HG03135 (cell line): ENCODE data around the gene CLIP2.
A peak's percentile ranks its signal among the peaks of the same experiment; 100 is the strongest.

Experiments used
- ATAC-seq: cut with Tn5 transposase; IDR thresholded peaks from one replicate; pipeline ENCODE4 v1.9.1; 2021; ENCODE audit warnings: mild to moderate bottlenecking, moderate library complexity; ENCODE audit not compliant: unreplicated experiment

The CLIP2 gene

DNA sequence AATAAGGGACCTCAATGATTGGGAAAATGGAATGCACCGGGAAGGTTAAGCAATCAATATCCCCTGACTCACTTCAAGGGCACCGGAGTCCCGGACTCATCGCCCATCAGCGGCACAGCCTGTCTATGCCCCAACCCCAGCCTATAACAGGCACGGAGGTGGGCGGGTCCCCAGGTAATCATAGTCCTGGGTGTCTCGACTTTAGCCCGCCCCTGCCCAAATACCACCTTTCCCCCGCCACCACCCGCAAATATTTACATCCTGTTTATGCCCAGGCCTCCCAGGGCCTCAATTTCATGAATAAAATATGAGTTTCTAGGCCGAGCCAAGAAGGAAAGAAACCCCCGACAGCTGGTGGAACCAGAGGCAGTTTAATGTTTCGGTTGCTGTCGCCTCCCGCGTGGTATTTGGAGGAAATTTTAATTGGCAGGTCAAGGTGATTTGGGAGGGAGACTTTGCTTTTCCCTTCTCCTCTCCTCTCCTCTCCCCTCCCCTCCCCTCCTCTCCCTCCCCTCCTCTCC is 19.4 kb upstream of the CLIP2 start:
- peak; percentile 31 for ATAC-seq

- ATAC-seq: no peak
Observed at GRCh38 chr7:74271742-74272141, 17.5 kb upstream of the CLIP2 start.

GRCh38 chr7:74272305-74273038 is 16.7 kb upstream of the CLIP2 start:
- ATAC-seq: peak; percentile 61

DNA sequence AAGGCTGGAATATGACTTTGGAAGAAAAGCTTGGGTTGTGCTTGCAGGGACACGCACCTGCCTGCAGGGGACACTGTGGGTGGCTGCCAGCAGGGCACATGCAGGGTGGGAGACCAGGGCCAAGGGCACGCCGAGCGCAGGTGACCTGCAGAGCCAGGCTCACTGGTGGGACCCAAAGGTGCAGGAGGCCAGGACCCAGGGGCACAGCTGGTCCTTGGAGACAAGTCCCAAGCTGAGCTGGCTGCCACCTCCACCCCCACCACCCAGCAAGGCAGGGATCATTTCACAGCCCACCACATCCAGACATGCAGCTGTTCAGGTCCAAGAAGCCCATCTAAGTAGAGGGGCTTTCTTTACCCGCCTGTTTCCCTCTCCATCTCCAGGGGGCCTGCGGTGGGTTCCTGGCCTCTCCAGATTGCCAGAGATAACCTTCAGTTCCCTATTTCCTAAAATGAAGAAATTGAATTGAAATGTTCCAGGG is 13.8 kb upstream of the CLIP2 start:
- ATAC-seq: no peak

DNA sequence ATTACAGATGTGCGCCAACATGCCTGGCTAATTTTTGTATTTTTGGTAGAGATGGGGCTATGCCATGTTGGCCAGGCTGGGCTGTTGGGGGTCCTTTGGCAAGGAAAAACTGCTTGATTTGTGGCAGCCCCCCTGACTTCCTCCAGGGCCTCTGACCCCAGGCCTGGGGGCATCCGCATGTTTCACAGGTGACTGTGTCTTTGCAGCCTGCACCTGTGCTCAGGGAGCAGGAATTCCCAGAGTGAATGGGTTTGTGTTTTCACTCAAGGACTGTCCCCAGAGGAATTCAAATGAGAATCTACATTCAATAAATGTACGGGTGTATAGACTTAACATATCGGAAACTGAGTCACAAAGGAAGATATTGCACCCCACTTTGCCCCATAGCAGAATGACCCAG is 11.6 kb upstream of the CLIP2 start:
- no peak for ATAC-seq

DNA sequence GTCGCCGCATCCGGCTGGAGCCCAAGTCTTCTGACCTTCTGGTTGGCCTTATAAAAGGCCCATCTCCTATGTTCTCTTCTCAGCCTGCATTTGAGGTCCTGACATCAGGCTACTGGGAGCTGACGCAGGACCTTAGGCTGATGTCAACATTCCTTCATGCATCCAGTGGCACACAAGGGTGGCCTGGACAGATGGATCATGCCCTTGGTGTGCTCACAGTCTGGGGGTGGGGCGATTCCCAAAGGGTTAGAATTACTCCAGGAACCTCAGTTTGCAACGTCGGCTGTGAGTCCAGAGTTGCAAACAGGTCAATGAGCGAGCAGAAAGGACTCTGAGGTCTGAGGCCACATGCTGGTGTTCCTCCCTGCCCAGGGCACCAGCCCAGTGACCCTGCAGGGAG is 8.2 kb upstream of the CLIP2 start:
- no peak for ATAC-seq

- no peak for ATAC-seq
Observed at GRCh38 chr7:74282748-74283459, 6.3 kb upstream of the CLIP2 start.

GRCh38 chr7:74283858-74284447 is 5.3 kb upstream of the CLIP2 start:
- no peak for ATAC-seq

DNA sequence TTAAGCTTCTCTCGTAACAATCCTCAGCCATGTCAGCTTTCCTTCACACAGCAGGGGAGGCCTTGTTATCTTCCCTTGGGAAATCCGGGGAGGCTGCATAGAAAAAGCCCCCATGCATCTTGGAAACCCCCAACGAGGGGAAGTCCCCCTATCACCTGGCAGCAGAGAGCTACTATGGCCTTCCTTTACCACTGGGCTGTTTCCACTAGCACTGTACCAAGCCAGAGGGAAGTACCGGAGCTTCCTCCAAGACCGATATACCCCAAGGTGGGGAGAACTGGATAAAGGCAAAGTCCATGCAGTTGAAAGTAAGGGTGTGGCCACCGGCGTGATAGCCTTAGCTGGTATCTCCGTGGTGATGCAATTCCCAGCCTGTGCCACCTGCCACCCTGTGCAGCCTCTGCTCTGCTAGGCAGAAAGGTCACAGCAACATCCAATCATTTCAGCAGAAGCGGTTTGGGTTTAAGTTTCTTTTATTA is 4.4 kb upstream of the CLIP2 start:
- ATAC-seq: no peak

DNA sequence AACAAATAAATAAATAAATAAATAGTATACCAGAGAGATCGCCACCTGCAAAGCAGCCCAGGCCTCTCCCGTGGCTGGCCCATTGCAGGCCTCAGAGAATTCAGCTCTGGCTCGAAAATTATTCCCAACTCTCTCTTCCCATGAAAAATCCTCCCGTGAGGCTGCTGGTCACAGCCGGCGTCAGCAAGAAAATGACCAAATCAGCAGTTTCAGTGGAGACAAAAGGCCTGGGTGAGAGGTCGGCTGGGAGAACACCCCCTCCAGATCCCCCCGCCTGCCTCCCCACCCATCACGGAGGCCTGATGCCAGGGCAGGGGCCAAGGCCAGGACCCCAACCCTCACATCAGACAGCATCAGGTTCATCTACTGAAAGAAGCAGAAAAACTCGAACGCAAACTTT is 3.1 kb upstream of the CLIP2 start:
- no peak for ATAC-seq

- no peak for ATAC-seq
Observed at GRCh38 chr7:74287303-74288033, 1.7 kb upstream of the CLIP2 start.

DNA sequence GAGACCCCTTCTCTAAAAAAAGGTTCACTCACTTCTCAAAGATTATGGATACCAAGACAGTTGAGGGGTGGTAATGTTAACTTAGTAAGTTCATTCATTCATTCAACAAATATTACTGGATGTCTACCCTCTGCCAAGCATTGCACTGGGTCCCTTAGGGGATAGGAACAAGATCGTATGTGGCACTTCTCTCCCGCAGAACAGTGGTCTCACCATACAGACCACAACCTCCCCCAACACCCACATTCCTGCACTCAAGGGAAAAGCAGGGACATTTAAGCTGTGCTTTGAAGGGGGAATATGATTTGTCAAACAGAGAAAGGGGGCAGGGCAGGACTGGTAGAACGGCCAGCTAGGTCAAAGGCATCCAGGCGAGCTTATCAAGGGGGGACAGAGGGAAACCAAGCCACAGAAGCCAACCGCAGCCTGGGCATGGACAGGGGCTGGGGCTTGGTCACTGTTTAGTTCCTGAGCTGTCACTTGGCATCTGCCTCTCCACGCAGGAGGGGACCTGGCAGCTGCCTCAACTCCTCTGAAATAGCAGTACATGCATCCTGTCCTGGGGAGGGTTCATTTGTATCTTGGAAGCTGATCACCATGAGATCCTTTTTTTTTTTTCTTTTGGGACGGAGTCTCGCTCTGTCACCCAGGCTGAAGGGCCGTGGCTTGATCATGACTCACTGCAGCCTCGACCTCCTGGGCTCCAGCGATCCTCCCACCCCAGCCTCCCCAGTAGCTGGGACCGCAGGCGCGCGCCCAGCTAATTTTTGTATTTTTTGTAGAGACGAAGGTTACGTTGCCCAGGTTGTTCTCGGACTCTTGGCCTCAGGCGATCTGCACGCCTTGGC is 949 bp upstream of the CLIP2 start:
- ATAC-seq: no peak

DNA sequence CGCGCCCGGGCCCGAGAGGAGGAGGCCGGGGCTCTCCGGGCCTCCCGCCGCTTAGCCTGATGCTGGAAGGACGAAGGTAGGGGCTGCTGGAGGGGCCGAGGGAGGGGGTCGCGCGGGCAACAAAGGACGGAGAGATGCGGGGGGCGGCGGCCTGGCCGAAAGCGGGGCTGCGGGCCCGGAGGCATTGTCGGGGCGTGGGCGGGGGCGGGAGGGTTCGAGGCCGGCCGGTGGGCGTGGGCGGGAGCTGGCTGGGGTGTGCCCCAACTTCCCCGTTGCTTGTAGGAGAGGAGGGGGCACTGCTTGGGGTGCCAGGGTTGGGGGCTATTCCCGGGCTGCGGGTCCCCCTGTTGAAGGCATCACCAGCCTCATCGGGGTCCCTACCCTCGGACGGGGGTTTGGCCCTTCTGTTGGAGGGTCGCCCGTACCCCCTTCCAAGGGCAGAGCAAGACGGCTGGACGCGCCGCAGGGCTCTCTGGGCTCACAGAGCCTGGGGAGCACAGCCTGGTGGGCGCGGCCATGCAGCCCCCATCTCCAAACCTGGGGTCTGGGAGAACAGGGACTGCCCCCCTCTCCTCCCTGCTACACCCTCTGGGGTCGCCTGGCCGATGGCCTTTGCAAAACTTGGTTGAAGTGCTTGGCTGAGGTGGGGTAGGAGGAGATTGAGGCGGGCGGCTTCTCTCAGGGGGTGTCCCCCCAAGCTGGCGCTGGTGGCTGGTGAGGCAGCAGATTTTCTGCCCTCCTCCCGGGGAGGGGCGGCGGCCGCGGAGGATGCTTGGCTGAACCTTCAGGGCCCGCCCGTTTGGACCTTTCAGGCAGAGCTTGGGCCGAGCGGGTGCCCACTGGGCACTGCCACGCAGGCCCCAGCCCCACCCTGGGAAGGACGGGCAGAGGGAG is 699 bp downstream of the CLIP2 start:
- no peak for ATAC-seq

GRCh38 chr7:74290553-74290950 is 1.3 kb downstream of the CLIP2 start:
- no peak for ATAC-seq

- no peak for ATAC-seq
Observed at GRCh38 chr7:74290981-74291441, 1.8 kb downstream of the CLIP2 start.

- no peak for ATAC-seq
Observed at GRCh38 chr7:74291535-74291934, 2.3 kb downstream of the CLIP2 start.

DNA sequence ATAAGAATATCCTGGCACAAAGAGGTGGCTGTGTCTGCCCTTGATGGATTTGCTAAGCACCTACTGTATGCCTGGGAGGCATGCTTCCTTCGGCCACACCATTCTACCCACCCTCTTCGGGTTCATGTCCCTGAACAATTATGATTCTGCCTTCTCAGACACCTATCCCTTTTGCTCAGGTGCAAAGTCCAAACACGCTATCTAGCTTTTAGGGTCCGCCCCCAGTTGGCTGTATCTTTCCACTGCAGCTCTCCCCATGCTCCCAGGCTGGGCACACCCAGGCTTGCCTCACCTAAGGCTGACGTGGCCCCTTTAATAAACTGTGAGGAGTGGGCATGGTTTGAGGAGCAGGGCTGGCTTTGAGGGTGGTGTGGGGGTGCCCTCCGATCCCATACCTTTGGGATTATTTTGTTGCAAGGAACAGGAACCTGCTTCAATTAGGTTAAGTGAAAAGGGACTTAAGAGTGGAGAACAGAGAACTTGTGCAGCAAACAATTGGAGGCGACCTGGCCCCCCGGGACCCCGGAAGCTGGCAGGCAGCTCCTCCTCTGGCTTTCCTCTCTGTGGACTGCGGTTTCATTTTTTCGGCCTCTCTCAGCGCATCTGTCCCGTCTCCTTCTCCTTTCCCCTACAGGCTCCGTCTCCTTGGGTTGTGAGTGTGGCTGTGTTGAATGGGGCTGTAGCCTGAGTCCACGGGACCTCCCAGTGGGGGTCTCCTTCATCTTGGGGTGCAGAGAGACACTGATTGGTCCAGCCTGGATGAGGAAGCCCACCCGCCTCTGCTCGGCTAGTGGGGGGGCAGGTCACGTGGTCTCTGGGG is 3.8 kb downstream of the CLIP2 start:
- ATAC-seq: no peak

DNA sequence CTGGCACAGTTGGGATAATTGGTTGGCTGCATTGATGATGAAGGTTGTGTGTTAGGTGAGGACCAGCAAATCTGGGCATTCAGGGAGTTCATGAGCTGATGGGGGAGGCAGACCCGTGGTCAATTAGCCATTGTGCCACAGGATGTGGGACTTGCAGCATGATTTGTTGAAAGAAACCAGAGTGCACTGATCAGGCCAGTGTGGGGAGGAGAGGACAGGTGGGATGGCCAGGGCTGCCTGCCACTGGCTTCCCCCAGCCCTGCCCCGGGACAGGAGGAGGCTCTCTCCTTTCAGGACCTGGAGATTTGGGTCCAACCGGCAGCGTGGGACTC is 4.3 kb downstream of the CLIP2 start:
- no peak for ATAC-seq
